Measurements from ENCODE around the gene PACSIN2.
"Not testable (repeated sequence)": the region's sequence is repeated elsewhere in the genome, so short reads cannot be mapped to it uniquely, and the experiment has no call there.

PACSIN2 gene

DNA sequence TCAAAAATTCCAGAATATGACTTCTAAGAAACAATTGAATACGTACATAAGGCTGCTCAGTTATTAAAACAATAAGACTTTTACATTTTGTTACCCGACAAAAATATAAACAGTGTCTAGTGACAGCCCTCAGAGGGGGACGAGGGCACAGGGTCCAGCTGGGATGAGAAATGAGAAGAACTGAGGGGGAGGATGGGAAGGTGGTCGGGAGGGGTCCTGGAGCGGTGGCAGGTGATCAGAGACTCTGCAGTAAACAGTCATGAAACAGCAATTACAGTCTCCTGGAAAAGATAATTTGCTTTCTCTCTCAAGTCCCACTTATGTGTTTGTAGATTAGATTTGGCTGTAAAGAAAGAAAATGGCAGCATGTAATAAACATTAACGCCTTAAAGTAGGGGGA is 56.0 kb downstream of the PACSIN2 start:
- TF ChIP-seq, protein P1, sequence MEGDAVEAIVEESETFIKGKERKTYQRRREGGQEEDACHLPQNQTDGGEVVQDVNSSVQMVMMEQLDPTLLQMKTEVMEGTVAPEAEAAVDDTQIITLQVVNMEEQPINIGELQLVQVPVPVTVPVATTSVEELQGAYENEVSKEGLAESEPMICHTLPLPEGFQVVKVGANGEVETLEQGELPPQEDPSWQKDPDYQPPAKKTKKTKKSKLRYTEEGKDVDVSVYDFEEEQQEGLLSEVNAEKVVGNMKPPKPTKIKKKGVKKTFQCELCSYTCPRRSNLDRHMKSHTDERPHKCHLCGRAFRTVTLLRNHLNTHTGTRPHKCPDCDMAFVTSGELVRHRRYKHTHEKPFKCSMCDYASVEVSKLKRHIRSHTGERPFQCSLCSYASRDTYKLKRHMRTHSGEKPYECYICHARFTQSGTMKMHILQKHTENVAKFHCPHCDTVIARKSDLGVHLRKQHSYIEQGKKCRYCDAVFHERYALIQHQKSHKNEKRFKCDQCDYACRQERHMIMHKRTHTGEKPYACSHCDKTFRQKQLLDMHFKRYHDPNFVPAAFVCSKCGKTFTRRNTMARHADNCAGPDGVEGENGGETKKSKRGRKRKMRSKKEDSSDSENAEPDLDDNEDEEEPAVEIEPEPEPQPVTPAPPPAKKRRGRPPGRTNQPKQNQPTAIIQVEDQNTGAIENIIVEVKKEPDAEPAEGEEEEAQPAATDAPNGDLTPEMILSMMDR (IDR thresholded peaks at IDR 0.05; ENCODE audit: control insufficient read depth, insufficient read depth, low read depth, low read length, missing control alignments), result no peak
- no peak overlapping the region for H3K4me3 ChIP-seq (ENCODE audit: control insufficient read depth, low read depth, low read length)
- DNase-seq (ENCODE audit: low read depth), result no peak

GRCh38 chr22:42957958-42958357 is 57.0 kb downstream of the PACSIN2 start:
- no peak for DNase-seq (ENCODE audit: low read depth)
- TF ChIP-seq, protein P1 (IDR thresholded peaks at IDR 0.05; ENCODE audit: control insufficient read depth, insufficient read depth, low read depth, low read length, missing control alignments), result no peak
- H3K4me3 ChIP-seq (ENCODE audit: control insufficient read depth, low read depth, low read length), result no peak overlapping the region

DNA sequence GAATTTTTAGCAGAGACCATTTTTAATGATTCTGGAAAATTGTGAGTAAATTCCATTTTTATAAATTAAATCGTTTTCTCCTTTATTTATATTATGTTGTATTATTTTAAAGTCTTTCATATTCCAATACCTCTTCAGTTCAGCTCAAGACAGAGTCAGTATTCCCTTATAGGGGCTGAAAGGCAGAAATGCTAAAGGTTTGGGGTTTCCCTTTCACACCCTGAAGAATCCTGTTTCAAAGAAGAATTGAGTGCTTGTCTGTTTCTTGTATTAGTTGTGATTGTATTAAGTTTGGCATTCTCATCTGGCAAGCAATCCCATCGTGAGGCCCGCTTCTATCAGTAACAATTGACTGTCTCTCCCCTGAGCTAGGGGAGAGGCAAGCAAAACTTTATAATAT is 57.4 kb downstream of the PACSIN2 start:
- DNase-seq (ENCODE audit: low read depth), result no peak
- TF ChIP-seq, protein P1 (IDR thresholded peaks at IDR 0.05; ENCODE audit: control insufficient read depth, insufficient read depth, low read depth, low read length, missing control alignments), result no peak
- no peak overlapping the region for H3K4me3 ChIP-seq (ENCODE audit: control insufficient read depth, low read depth, low read length)

GRCh38 chr22:42955848-42956247 is 59.1 kb downstream of the PACSIN2 start:
- TF ChIP-seq, protein P1 (IDR thresholded peaks at IDR 0.05; ENCODE audit: control insufficient read depth, insufficient read depth, low read depth, low read length, missing control alignments), result no peak
- no peak overlapping the region for H3K4me3 ChIP-seq (ENCODE audit: control insufficient read depth, low read depth, low read length)
- DNase-seq (ENCODE audit: low read depth), result no peak

GRCh38 chr22:42955087-42955635 is 59.8 kb downstream of the PACSIN2 start:
- no peak overlapping the region for H3K4me3 ChIP-seq (ENCODE audit: control insufficient read depth, low read depth, low read length)
- no peak for DNase-seq (ENCODE audit: low read depth)
- TF ChIP-seq, protein P1 (IDR thresholded peaks at IDR 0.05; ENCODE audit: control insufficient read depth, insufficient read depth, low read depth, low read length, missing control alignments), result no peak

DNA sequence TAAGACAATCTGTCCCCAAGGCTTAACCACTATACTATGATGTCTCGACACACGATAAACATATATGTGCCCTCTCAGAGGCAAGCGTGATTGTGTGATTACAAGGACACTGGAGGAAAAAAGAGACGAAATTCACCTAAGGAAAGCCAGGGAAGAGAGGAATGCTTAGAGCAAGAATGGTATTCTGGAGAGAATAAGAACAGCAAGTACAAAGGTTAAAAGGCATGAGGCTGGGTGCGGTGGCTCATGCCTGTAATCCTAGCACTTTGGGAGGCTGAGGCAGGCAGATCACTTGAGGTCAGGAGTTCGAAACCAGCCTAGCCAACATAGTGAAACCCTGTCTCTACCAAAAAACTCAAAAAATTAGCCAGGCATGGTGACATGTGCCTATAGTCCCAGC is 61.2 kb downstream of the PACSIN2 start:
- not testable (repeated sequence) for H3K4me3 ChIP-seq (ENCODE audit: control insufficient read depth, low read depth, low read length); DNase-seq (ENCODE audit: low read depth)

DNA sequence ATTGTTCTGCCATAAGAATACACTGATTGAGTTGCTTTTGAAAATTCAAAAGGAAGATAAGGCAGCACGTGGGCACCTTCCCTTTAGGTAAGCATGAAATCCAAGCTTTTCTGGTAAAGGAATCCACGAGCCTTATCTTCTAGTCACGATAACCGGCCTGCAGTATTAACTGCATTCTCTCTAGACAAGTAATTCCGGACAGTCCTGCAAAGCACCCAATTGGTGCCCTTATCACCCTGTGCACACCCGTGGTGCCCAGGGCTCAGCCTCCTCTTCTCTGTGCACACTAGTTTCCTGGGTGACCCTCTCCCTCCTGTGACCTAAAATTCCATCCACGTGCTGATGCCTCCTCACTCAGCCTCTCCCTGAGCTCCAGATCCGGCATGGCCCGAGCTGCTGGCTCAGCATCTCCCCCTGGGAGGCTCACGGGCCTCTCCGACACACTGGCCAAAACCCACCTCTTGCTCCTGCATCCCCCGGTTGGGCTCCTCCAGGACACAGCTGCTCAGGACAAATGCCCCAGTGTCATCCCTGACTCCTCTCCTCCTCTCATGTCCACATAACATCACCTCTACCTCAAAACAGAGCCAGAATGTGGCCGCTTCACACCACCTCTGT is 63.7 kb downstream of the PACSIN2 start:
- TF ChIP-seq, protein P1 (IDR thresholded peaks at IDR 0.05; ENCODE audit: control insufficient read depth, insufficient read depth, low read depth, low read length, missing control alignments), result no peak
- DNase-seq (ENCODE audit: low read depth), result no peak
- H3K4me3 ChIP-seq (ENCODE audit: control insufficient read depth, low read depth, low read length), result no peak overlapping the region
